ENCODE results near the gene AGTRAP. TPM values are rescaled to one million over a fixed set of nuclear protein-coding genes. Genes with fewer than 3 reads are reported as not detected.

AGTRAP gene
- total RNA-seq: 69.1 and 140 TPM in 2 replicates

DNA sequence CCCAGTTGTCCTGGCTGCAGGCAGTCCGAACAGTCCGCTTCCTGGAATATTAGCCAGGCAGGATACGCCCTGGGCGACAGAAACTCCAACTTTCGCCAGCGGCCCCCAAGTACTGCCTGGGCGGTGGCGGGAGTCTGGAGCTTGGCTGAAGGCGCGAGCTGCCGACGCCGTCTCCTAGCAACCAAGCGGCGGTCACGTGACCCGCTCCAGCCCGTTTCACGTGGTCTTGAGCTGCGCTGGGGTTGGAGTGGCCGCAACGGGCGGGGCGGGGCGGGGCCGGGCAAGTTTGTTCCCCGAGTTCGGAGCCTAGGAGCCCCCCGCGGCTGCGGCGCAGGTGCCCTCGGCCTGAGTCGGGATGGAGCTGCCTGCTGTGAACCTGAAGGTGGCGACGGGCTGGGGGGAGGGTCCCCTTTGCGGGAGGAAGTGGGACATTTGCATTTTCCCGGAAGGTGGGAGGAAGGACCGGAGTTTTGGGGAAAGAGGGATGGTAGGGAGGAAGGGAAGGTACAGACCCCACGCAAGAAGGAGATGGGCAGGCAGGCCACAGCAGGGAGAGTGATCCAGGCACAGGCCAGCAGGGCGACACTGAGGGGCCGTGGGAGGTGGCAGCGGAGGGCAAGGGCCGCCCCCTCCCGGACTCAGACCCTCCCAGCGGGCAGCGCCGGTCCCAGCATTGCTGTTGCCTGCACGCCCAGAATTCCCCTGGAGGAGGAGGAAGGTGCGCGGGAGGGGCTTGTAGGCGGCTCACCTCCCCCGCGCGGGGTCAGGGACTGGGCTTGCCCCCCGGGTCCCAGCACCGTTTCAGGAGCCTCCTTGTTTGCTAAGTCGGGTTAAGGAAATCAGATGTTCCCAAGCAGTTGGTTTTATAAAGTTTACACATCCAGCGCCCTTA, at the start of gene AGTRAP:
TSS of gene AGTRAP (plus strand) at position 283 of the 892 bp plus-strand sequence. CDS start at position 356, 73 bp downstream.

GRCh38 chr1:11691302-11691914, 44.5 kb upstream of the AGTRAP start, which contains the start of gene DRAXIN:
TSS of gene DRAXIN (plus strand) at chr1:11691710. CDS start at chr1:11706259, 14,549 bp downstream.

DNA sequence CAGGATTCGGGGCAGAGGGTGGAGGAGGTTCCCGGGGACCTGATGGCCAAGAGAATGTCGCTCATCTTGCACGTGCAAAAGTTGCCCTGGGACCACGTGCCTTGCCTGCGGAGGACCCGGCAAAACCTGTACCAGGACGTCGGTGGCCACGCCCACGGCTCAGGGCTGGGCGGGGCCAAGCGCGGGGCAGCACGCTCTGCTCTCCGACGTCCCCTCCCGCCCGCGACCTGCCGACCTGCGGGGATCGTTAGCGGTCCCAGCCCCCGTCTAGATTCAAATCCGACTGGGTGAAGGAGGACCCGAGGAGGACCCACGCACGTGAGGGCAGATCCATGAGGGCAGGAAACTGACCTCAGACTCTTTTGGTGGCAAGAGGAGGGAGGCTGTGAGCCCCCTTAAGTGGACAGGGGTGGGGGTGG, 26.1 kb downstream of the AGTRAP start, which contains the start of gene C1orf167:
TSS of gene C1orf167 (plus strand) at position 206 of the 419 bp plus-strand sequence. CDS start 2,208 bp downstream, outside the sequence.

Other genes with a start within 250 kb of the AGTRAP start
- gene FBXO2, start 81.7 kb upstream of the AGTRAP start, total RNA-seq: 1.6 and 4.6 TPM in 2 replicates
- 9.3 and 20.0 TPM in 2 replicates for gene FBXO44, start 81.3 kb upstream of the AGTRAP start, total RNA-seq
- 5.0 and 12.3 TPM in 2 replicates for gene FBXO6, start 71.9 kb upstream of the AGTRAP start, total RNA-seq
- gene MAD2L2, start 55.0 kb upstream of the AGTRAP start, total RNA-seq: 62.7 and 80.4 TPM in 2 replicates
- gene DRAXIN, start 44.4 kb upstream of the AGTRAP start, total RNA-seq: 0.13 and 0.80 TPM in 2 replicates
- gene C1orf167, start 26.1 kb downstream of the AGTRAP start, total RNA-seq: 6.9 TPM in 1 of 2 replicates, not detected in the other
- gene MTHFR, start 69.8 kb downstream of the AGTRAP start, total RNA-seq: 13.8 and 36.1 TPM in 2 replicates
- gene CLCN6, start 70.1 kb downstream of the AGTRAP start, total RNA-seq: 9.1 and 17.1 TPM in 2 replicates
- 0.32 TPM in 1 of 2 replicates, not detected in the other for gene NPPA, start 111.6 kb downstream of the AGTRAP start, total RNA-seq
- 0.78 TPM in 1 of 2 replicates, not detected in the other for gene NPPB, start 122.8 kb downstream of the AGTRAP start, total RNA-seq
- 90.2 and 139 TPM in 2 replicates for gene KIAA2013, start 190.3 kb downstream of the AGTRAP start, total RNA-seq
- gene PLOD1, start 198.6 kb downstream of the AGTRAP start, total RNA-seq: 502 and 516 TPM in 2 replicates
- 31.9 and 49.3 TPM in 2 replicates for gene MFN2, start 244.3 kb downstream of the AGTRAP start, total RNA-seq